Colonic mucosa (tissue), 4 donors: Measurements from ENCODE around the gene GALNT15. TPM values are rescaled to one million over a fixed set of nuclear protein-coding genes. Genes with fewer than 3 reads are reported as not detected.
A peak's percentile ranks its signal among the peaks of the same experiment; 100 is the strongest.

ENCODE experiments used
- DNase-seq: peaks from one replicate; pipeline ENCODE4 v3.0.0-alpha.2; 2020
- H3K27ac ChIP-seq: fragments of 200-600 bp; one replicate; pipeline ENCODE4 v1.8.0; 2021
- H3K27me3 ChIP-seq: fragments of 200-600 bp; one replicate; pipeline ENCODE4 v1.8.0; 2021
- H3K36me3 ChIP-seq: fragments of 200-600 bp; one replicate; pipeline ENCODE4 v1.8.0; 2021
- H3K4me1 ChIP-seq: fragments of 200-600 bp; one replicate; pipeline ENCODE4 v1.8.0; 2021; ENCODE audit warnings: mild to moderate bottlenecking
- H3K4me3 ChIP-seq: fragments of 200-600 bp; one replicate; pipeline ENCODE4 v1.8.0; 2021
- H3K9ac ChIP-seq, 2 donors: one replicate each; pipeline ENCODE4 v1.7.0; 2013; ENCODE audit warnings: control low read depth in 2 of 2, low read depth in 2 of 2, low read length in 2 of 2
- H3K9me3 ChIP-seq: fragments of 200-600 bp; one replicate; pipeline ENCODE4 v1.8.0; 2021
- CTCF ChIP-seq: fragments of 200-600 bp; IDR thresholded peaks from one replicate; pipeline ENCODE4 v1.8.0; 2022; ENCODE audit warnings: antibody characterized with exemption, mild to moderate bottlenecking
- intact Hi-C: fragments of 100-400 bp; cut with DNase I; formaldehyde crosslinking; loops from one replicate; pipeline ENCODE4 v1.14.1; 2022
- total RNA-seq, 2 donors: library from RNA; stranded (reverse); fragmentation: NEBNext Ultra II Directional in 1 of 2; extraction: Animal tissue kit (Norgen Biotek cat#: 25700) in 1 of 2; gene quantifications; one replicate each; pipeline ENCODE4 v1.2.1, GENCODE V29; 2021
- donor health status: healthy.
- donor health status: DM: no; HTN: no; CAD: no.
- donor health status: DM: no; HTN: no; CAD: no.

The GALNT15 gene
- total RNA-seq, 2 donors from 2014 or later, result 2.1 to 4.5 TPM

- H3K36me3 ChIP-seq, result no peaks in the 10 kb centered on the region
- intact Hi-C loops, result loop anchor here (5.0 kb wide), 1 partner anchor 72 kb away; no protein-coding TSS in a partner anchor
- peak overlapping the region in 1 of 2 donors; percentile 36 for H3K9ac ChIP-seq
- no peak for TF ChIP-seq CTCF
- H3K4me3 ChIP-seq, result no peak overlapping the region
- no peak for DNase-seq
- H3K9me3 ChIP-seq, result no peaks in the 10 kb centered on the region
- H3K27me3 ChIP-seq, result no peaks in the 10 kb centered on the region
- H3K27ac ChIP-seq, result no peak overlapping the region
- no peaks in the 10 kb centered on the region for H3K4me1 ChIP-seq
Measured at GRCh38 chr3:16174976-16175901, 759 bp downstream of the GALNT15 start.

GRCh38 chr3:16176391-16177030 lies 2.0 kb downstream of the GALNT15 start:
- H3K27ac ChIP-seq, result no peak overlapping the region
- no peaks in the 10 kb centered on the region for H3K4me1 ChIP-seq
- intact Hi-C loops, result loop anchor here (5.0 kb wide), 1 partner anchor 71 kb away; no protein-coding TSS in a partner anchor
- H3K36me3 ChIP-seq, result no peaks in the 10 kb centered on the region
- no peak for TF ChIP-seq CTCF
- no peak for DNase-seq
- no peak overlapping the region for H3K9ac ChIP-seq
- no peak overlapping the region for H3K4me3 ChIP-seq
- no peaks in the 10 kb centered on the region for H3K27me3 ChIP-seq
- no peaks in the 10 kb centered on the region for H3K9me3 ChIP-seq

- Histone ChIP-seq H3K4me1 (no peaks in the 10 kb centered on the region), H3K27me3 (no peaks in the 10 kb centered on the region), H3K27ac (no peak overlapping the region), H3K9ac (no peak overlapping the region), H3K9me3 (no peaks in the 10 kb centered on the region), H3K4me3 (no peak overlapping the region), H3K36me3 (no peaks in the 10 kb centered on the region)
- TF ChIP-seq CTCF, result no peak
- intact Hi-C loops, result loop anchor here (5.0 kb wide), 1 partner anchor 70 kb away; no protein-coding TSS in a partner anchor
- no peak for DNase-seq
Measured at GRCh38 chr3:16177382-16177781, 2.9 kb downstream of the GALNT15 start.

GRCh38 chr3:16177962-16178627 lies 3.6 kb downstream of the GALNT15 start:
- intact Hi-C loops, result loop anchor here (2.0 to 5.0 kb wide), 2 partner anchors 69 to 129 kb away; no protein-coding TSS in a partner anchor
- Histone ChIP-seq H3K4me3 (no peak overlapping the region), H3K9ac (no peak overlapping the region), H3K4me1 (no peaks in the 10 kb centered on the region), H3K36me3 (no peaks in the 10 kb centered on the region), H3K27me3 (no peaks in the 10 kb centered on the region), H3K27ac (no peak overlapping the region), H3K9me3 (no peaks in the 10 kb centered on the region)
- peak; percentile 77 for DNase-seq
- peak; percentile 95 for TF ChIP-seq CTCF

GRCh38 chr3:16178628-16178988 lies 4.1 kb downstream of the GALNT15 start:
- H3K4me3 ChIP-seq, result no peak overlapping the region
- H3K36me3 ChIP-seq, result no peaks in the 10 kb centered on the region
- H3K27ac ChIP-seq, result no peak overlapping the region
- no peak for DNase-seq
- H3K4me1 ChIP-seq, result no peaks in the 10 kb centered on the region
- H3K9ac ChIP-seq, result no peak overlapping the region
- TF ChIP-seq CTCF, result no peak
- no peaks in the 10 kb centered on the region for H3K9me3 ChIP-seq
- intact Hi-C loops, result loop anchor here (2.0 to 5.0 kb wide), 2 partner anchors 69 to 130 kb away; no protein-coding TSS in a partner anchor
- no peaks in the 10 kb centered on the region for H3K27me3 ChIP-seq
